ENCODE measurements around the gene ABCA2.

Gene ABCA2

DNA sequence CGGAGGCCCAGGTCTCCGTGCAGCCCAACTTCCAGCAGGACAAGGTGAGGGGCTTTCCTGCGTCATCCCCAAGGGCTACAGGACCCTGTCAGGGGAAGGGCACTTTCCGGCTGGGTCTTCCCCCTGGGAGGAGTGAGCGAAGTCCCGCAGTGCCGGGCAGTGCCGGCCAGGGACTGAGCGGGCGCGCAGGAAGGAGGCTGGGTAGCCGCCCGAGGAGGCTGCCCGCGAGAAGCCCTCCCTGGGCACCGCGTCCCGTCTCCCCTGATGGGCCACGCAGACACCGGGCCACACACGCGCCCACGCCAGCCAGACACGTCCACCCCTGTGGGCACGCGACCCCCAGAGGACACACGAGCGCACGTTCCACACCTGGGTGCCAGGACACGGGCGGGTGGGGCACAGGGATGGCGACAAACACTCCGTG is 50.4 kb downstream of the ABCA2 start:
- no peak for DNase-seq

DNA sequence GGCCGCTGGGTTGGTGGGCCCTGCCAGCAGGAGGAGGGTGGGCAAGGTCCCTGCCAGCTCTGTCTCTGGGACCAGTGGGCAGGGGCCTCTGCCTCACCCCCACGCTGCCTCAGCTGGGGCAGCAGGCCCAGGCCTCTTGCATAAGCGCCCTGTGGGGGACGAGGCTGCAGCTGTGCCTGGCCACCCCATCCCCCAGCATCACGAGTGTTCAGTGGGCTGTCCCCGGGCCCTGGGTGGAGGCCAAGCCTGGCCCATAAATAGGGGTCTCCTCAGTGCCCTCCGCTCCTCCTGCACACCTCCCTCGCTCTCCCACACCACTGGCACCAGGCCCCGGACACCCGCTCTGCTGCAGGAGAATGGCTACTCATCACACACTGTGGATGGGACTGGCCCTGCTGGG is 50.8 kb downstream of the ABCA2 start, which contains the start of gene PTGDS:
PTGDS (plus strand) TSS at position 282 of the 400 bp plus-strand sequence; CDS start at position 357, 75 bp downstream.
- no peak for DNase-seq

DNA sequence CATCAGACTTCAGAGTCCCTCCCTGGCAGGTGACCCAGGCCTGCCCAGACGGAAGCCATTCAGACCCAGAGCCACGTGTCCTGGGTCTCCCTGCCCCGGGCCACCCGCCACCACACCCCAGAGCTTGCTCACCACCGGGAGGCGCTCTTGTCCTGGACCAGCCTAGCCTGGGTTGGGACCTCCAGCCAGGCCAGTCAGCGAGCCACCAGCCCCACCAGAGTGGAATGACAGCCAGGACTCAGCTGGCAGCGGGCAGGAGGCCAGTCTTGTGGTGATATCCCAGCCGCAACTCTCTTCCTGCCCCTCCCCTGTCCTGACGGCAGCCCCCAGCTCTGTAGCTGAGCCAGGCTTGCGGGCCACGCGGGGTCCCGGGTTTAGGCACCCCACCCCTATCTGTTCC is 52.4 kb downstream of the ABCA2 start:
- DNase-seq, result no peak

DNA sequence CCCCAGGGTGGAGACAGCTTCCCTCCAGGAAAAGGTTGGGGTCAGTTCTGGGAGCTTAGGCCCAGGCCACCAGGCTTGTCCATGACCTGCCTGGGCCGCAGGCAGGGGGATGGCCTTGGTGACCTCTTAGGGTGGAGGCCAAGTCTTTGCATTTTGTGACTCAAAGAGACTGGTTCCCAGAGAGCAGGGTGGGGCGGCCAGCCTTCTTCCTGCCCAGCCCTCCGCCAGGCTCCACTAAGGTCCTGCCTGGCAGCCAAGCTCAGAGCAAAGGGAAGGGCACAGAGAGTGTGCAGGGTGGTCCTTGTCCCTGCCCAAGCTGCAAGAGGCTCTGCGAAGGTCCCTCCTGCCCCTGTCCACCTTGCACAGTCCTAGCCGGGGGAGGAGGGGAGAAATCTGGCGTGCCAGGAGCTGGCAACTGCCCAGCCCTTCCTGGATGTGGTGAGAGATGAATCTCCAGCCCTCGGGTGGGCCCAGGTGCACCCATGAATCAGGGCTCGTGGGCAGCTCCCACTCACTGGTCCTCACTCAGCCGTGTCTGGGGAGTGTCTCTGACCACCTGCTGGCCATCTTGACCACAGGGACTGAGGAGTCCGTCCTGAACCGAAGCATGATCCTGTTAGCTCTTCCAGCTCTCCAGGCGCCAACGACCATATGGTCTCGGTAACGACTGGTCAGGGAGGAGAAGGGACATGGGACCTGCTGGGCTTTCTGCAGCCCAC is 53.1 kb downstream of the ABCA2 start:
- DNase-seq, result no peak

DNA sequence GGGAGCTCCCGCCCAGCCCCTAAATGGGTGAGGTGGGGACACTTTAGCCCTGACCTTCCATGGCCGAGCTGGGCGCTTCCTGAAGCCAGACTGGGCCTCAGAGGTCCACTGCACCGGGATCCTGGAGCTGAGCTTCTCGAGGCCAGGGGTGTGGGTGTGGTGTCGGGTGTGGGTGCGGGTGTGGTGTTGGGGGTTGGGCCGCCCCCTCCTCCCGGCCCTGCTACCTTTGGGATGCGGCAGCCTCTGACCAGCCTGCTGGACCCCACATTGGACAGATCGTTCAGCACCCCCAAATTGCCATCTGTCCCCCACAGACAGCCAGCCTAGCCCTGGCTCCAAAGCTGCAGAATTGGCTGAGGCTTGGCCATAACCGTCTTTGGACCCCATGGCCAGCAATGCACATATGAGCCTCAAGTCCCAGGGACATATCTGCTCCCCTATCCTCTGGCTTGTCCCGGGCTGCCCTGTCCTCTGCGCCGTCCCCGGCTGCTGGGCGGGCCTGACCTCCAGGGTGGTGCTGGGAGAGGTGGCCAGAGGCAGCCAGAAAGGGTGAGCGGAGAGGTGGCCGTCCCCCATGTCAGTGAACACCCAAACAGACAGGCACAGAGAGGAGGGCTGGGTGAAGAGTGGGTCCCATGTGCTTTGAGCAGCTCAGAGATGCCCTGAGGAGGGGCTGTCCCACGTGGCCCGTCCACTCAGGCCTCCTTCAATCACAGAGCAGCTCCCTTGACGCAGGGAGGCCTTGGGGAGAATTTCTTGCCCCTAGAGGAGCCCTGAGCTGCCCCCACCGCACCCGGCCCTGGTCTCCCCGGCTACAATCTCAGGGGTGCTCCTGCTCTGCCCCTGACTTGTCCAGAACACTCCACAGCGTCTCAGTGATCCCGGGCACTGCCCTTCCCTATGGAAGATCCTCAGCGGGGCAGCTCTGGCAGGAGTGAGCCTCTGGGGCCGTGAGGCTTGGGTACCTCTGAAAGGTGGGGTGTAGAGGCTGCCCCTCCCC is 54.1 kb downstream of the ABCA2 start:
- no peak for DNase-seq

DNA sequence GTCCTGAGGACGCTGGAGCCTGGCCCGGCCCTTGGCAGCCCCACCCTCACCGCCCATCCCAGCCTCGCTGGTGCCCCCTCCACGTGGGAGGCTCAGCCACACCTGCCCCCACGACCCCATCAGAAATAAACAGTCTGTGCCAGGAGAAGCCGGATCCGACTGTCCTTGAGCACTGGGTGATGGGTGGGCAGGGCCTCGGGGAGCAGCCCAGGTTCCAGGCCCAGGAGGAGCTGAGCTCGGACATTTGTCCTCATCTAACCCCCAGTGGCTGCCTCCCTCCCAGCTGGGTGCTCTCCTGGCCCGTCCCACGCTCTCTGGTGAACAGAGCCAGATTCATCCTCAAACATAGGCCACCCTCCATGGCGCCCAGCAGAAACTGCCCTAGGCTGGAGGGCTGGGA is 55.3 kb downstream of the ABCA2 start:
- no peak for DNase-seq

DNA sequence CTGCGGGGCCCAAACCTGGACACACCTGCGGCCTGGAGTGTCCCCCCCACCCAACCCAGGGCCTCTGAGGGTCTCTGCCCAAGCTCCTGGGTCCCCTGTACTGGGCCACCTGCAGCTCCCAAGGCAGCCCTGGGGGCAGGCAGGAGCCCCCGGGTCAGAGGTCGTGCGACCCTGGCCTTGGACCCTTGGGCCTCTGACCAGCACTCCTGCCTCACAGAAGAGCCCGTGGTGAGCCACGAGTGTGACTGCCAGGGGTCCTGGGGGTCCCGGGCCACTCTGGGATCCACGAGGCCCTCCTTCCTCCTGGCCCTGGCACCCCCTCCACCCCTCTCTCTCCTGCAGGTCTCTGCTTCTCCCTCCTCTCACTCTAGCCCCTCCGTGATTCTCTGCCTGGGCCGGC is 55.7 kb downstream of the ABCA2 start:
- no peak for DNase-seq

DNA sequence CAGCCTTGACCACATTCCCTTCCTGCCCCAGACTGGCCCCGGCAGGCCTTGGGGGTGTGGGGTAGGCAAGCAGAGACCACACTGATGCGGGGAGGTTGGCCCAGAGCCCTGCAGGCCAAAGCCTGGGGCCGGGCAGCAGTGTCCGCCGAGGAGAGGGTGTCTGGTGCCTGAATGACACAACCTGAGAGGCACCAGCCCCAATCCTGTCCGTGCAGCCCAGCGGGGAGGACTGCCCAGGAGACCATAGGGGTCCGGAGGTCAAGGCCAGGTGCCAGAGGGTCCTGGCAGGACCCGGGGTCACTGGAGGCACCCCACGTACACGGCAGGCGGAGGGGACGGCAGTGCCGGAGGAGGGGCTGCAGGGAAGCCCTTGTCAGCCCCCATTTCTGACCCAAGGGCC is 56.3 kb downstream of the ABCA2 start:
- DNase-seq, result no peak

DNA sequence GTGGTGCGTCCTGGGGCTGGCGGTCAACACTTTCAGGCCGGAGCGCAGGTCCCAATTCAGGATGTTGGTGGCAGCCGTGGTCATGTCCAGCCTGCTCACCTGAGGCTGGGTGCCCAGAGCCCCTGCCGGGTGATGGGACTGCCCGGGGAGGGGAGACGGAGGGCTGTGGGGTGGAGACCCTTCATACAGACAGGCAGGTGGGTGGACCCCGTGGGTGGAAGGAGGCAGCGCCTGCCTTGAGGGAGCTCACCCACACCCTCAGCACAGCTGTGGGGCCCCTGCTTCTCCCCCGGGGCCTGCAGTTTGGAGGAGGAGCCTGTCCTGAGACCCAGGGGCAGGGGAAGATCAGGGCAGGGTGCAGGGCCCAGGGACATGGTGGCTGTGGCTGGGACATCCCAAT is 57.7 kb downstream of the ABCA2 start:
- no peak for DNase-seq

DNA sequence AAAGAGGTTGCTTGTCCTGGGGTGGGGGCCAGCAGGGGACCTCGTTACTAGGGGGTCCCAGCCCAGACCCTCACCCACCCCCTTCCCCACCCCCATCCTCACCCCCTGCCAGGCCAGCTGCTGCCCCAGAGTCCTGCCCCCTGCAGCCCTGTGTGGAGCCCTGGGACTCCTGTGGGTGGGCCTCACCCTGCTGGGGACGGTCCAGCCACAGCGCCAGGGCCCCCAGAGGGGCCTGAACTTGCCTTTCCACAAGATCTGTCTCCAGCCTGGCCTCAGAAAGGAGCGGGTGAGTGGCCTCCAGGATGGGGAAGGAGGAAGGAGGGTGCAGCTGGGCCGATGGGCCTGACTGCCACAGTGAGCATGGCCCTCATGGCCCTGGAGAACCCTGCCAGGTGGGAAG is 58.3 kb downstream of the ABCA2 start:
- no peak for DNase-seq

DNA sequence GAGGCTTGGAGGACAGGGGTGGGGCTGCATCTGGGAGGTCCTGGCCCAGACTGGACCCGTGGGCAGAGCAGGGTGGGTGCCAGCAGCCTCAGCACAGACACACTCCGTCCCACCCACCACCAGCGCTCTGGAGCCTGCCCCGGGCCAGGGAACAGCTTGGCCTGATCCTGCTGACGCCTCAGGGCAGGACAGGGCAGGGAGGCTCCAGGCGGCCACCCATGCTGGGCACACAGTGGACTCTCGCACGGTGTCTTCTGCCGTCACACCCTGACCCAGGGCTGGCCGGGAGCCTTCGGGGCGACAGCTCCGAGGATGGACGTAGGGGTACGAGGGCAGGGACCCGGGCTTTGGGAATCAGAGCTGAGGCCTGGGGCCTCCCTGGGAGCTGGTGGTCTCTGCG is 58.9 kb downstream of the ABCA2 start:
- no peak for DNase-seq

DNA sequence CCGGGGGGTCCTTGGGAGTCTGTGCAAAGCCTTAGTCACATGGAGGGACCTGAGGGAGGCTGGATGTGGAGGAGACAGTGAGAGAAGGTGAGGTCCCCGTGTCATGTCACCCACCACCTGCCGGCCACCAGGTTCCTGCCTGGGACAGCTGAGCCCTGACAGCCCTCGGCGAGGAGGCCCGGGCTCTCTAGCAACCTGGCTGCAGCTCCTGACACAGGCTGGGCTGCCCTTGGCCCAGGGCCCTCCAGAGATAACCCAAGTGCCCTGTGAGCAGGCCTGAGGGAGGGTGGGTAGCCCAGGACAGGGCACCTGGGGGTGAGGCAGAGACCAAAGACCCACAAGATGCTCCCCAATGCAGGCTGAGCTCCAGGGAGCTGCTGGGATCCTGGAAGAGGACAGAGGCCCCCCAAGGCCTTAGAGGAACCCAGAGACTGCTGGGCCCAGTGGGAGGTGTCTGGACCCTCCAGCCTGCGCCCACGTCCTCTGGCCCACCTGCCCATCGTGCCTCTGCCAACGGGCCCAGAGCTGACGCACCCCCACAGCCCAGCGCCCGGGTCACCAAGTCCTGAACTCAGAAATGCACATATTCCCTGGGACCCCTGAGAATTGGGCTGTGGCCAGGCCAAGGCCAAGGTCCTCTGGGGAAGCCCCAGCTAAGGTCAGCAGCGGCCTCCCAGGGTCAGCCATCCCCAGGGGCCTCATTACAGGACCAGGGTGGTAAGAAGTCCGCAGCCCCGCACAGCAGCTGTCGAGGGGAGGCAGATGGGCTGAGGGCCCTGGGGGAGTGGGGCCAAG is 59.5 kb downstream of the ABCA2 start:
- DNase-seq, result no peak

DNA sequence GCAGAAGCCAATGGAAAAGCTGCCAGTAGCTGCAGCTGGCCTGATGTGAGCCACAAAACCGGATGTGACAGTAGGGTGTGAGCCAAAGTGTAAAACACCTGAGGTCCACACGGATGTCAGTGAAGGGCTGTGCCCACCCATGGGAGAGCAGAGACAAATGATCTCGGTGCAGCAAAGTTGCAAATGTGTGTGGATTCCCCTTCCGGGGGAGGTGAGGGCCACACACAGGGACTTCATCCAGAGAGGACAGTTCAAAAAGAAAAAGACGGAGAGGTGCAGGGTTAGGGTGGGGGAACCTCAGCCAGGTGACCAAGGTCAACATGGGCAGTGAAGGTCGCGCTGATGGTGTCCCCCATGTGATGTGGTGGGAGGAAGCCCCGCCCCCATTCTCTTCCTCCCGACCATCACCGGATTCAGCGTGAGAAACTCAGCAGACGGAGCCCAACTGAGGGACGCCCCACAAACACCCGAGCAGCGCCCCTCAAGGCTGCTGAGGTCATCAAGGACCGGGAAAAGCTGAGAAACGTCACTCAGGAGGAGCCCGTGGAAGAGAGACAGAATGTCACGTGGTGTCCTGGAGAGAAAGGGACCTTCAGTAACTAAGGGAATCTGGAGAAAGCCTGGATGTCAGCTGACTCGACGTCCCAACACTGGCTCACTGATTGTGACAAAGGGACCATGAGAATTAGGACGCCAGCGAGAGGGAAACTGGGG is 62.1 kb downstream of the ABCA2 start:
- no peak for DNase-seq

DNA sequence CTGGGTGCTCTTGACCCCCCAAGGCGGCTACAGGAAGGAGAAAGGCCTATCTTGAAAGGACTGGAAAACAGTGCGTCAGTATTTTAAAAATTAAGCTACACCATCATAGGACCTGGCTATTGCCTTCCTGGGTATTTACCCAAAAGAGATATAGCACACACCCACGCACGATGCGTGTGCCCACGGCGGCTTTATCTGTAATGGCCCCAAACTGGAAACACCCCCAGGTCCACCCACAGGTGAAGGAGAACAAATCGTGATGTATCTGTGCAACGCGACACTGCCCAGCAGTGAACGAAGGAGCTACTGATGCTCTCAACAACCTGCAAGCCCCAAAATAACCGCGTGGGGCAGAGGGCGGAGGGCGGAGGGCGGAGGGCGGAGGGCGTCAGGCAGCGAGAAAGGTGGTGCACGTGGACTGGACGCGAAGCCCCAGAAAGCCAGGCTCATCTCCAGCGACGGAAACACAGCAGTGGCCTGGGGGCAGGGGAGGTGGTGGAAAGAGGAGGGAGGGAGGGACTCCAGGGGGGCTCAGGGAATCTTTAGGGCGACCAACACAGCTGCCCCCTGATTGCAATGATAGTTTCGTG is 63.1 kb downstream of the ABCA2 start:
- no peak for DNase-seq

DNA sequence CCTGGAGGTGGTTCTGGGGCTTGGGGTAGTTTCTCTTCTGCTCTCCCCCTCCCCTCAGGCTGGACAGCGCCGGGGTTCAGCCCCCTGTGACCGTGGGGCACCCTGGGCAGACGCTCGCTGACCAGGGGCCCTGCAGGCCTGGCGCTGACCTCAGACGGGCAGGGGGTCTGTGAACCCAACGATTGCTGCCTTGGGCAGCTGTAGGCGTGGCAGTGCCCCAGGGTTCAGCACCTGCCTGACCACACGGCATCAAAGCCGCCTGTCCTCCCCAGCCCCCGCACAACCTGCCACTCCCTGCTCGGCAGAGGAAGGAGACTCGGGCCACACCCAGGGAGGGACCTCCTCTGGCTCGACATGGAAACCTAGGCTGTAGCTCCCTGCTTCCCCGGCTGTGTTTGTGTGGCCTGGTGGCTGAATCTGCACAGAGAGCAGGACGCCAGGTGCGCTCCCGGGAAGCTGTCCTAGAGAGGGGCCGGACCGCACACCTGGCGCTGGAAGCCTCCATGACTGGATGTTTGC is 63.8 kb downstream of the ABCA2 start:
- no peak for DNase-seq

DNA sequence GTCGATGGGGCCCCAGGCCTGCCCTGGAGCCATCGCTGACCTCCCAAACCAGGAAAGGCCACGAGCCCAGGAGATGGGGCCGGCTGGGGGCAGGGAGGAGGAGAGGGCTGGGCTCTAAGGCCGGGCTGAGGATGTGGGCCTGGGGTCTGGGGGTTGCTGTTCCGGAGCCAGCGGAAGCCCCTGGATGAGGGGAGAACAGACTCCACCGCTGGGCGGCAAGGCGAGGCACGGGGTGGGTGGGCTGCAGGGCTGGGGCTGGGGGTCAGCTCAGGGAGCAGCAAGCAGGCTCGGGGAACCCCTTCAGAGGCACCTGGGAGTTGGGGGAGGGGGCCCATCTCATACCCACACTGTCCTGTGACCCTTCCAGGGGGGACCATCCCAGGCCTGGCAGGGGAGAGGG is 64.3 kb downstream of the ABCA2 start:
- no peak for DNase-seq

DNA sequence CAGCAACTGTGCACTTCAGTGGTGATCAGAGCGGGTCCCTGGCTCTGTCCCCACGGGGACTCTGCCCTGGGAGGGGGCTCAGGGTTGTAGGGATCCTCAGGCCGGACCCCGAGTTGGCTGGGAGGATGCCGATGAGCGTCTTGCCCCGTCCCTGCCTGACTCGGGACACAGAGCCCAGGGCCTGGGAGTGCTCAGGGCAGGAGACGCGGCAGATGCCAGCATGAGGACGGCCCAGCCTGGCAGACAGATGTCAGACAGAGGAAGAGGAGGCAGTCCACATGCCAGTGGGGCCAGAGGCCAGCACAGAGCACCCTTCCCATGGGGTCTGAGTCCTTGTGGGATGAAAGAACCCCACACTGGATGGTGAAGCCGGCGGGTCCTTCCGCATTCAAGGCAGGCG is 64.7 kb downstream of the ABCA2 start:
- no peak for DNase-seq

DNA sequence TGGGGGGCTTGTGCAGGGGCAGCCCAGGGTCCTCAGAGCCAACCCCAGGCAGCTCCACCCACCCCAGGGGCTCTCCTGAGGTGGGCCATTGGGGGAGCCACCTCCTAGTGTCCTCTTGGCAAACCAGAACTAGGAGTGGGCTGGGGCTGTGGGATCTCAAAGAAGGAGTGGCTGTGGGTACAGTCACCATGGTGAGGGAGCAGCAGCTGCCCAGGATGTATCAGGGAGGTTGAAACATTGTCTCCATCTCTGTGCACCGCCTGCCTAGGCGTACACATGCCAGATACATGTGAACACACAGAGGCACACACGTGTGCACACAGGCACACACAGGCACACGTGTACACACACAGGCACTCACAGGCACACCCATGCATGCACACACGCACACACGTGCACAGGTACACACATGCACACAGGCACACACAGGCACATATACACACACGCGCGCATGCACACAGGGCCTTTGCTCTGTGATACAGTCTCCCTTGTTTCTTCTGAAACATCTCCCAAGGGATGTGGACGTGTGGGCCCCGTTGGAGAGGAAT is 65.3 kb downstream of the ABCA2 start:
- DNase-seq, result no peak

DNA sequence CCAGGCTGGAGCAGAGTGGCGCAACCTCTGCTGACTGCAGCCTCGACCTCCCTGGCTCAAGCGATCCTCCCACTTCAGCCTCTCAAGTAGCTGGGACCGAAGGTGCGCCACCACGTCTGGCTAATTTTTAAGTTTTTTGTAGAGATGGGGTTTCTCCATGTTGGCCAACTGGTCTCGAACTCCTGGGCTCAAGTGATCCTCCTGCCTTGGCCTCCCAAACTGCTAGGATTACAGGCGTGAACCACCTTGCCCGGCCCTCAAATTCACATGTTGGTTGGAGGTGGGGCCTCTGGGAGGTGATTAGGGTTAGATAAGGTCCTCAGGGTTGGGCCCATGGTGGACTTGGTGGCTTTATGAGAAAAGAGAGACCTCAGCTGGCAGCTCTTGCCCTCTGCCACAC is 65.9 kb downstream of the ABCA2 start:
- no peak for DNase-seq

DNA sequence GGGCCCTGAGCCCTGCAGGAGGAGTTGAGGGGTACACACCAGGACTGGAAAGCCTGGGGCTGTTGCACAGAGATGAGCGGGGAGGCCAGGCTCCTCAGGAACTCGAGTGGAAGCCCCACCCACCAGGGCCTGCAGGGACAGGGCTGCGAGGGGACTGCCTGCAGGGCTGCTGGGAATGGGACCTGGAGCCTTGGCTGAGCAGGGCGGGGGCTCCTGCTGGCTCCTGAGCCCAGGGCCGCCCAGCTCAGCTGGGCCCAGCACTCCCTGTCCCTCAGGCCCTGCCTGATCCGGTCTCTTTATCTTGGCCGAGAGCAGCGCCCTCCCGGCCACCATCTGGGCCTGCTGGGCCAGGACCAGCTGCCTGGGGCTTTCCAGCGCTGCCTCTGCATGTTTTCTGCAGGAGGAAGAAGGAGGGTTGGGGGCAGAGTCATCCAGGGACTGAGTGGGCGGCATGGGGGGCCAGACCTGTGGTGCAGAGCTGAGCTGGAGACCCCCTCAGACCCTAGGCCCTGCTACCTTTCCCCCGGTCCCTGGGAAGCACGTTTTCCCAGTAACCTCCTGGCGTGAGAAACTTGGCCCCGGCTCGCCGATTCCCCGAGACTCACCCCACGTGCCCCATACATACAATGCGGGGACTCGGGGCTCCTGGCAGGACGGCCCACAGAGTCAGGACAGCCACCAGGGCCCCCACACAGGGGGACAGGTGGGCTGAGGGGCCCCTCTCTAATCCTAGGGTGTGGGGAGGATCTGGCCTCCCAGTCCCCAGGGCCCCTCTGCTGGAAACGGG is 66.6 kb downstream of the ABCA2 start:
- DNase-seq, result no peak

DNA sequence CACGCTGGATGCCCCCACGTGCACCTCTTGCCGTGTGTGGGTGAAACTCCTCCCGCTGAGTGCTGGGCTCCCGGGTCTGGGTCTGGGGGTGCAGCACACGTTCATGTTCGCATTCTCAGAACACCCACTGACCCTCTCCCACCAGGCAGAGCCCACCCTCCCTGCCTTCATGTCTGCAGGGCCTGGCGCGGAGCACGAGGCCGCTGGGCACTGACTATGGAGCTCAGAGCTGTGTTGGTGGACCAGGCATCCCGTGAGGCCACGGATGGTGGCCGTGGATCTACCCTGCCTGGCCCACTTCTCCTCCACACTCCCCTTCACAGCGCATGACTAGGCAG is 67.1 kb downstream of the ABCA2 start:
- no peak for DNase-seq
